Measurements from ENCODE around the gene NRSN2.
"Not testable (repeated sequence)": the region's sequence is repeated elsewhere in the genome, so short reads cannot be mapped to it uniquely, and the experiment has no call there.

NRSN2 gene

DNA sequence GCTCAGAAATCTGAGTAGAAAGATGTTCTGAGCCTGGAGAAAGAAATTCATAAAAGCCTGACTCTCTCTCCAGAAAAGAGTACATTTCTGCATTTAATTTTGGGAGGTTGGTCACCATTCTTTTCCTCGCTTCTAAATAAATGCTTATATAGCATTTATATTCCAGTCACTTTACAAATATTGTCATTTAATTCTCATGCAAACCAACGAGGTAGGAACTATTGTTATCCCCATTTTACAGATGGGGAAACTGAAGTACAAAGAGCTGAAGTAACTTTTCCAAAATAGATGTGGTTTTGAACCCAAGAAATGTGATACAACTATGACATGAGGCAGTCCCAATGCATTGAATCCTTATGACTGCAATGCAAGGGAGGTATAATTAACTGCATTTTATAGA lies 29.2 kb downstream of the NRSN2 start:
- DNase-seq: no peak
- no peak overlapping the region for H3K27ac ChIP-seq
- in situ Hi-C loops (cut with HindIII; ENCODE audit: low pct_ligation_motif_present, low sequenced_read_pairs): no loop called here

GRCh38 chr20:376750-377149 lies 29.8 kb downstream of the NRSN2 start:
- TF ChIP-seq, protein P1, sequence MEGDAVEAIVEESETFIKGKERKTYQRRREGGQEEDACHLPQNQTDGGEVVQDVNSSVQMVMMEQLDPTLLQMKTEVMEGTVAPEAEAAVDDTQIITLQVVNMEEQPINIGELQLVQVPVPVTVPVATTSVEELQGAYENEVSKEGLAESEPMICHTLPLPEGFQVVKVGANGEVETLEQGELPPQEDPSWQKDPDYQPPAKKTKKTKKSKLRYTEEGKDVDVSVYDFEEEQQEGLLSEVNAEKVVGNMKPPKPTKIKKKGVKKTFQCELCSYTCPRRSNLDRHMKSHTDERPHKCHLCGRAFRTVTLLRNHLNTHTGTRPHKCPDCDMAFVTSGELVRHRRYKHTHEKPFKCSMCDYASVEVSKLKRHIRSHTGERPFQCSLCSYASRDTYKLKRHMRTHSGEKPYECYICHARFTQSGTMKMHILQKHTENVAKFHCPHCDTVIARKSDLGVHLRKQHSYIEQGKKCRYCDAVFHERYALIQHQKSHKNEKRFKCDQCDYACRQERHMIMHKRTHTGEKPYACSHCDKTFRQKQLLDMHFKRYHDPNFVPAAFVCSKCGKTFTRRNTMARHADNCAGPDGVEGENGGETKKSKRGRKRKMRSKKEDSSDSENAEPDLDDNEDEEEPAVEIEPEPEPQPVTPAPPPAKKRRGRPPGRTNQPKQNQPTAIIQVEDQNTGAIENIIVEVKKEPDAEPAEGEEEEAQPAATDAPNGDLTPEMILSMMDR (IDR thresholded peaks at IDR 0.05; ENCODE audit: low read depth, low read length, missing control alignments): no peak
- DNase-seq: no peak
- H3K4me3 ChIP-seq (ENCODE audit: low read depth, low read length): no peak overlapping the region
- no peaks in the 10 kb centered on the region for H3K27me3 ChIP-seq (replicated peaks)
- H3K27ac ChIP-seq: no peak overlapping the region
- in situ Hi-C loops (cut with HindIII; ENCODE audit: low pct_ligation_motif_present, low sequenced_read_pairs): no loop called here
- H3K36me3 ChIP-seq (replicated peaks): no peaks in the 10 kb centered on the region

More for the DNA sequence above, 29.2 kb downstream of the NRSN2 start:
- H3K27me3 ChIP-seq (replicated peaks): no peaks in the 10 kb centered on the region
- TF ChIP-seq, protein P1 (IDR thresholded peaks at IDR 0.05; ENCODE audit: low read depth, low read length, missing control alignments): no peak
- no peaks in the 10 kb centered on the region for H3K36me3 ChIP-seq (replicated peaks)
- no peak overlapping the region for H3K4me3 ChIP-seq (ENCODE audit: low read depth, low read length)

DNA sequence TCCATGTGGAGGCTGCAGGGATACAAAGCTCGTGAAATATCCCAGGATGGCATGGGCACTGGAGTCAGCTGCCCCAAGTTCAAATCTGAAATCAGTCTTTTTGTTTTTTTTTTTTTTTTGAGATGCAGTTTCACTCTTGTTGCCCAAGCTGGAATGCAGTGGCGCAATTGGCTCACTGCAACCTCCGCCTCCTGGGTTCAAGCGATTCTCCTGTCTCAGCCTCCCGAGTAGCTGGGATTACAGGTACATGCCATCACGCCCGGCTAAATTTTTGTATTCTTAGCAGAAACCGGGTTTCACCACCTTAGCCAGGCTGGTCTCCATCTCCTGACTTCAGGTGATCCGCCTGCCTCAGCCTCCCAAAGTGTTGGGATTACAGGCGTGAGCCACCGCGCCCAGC lies 30.7 kb downstream of the NRSN2 start:
- DNase-seq; H3K4me3 ChIP-seq (ENCODE audit: low read depth, low read length); H3K36me3 ChIP-seq (replicated peaks); H3K27ac ChIP-seq; in situ Hi-C loops (cut with HindIII; ENCODE audit: low pct_ligation_motif_present, low sequenced_read_pairs); H3K27me3 ChIP-seq (replicated peaks): not testable (repeated sequence)

DNA sequence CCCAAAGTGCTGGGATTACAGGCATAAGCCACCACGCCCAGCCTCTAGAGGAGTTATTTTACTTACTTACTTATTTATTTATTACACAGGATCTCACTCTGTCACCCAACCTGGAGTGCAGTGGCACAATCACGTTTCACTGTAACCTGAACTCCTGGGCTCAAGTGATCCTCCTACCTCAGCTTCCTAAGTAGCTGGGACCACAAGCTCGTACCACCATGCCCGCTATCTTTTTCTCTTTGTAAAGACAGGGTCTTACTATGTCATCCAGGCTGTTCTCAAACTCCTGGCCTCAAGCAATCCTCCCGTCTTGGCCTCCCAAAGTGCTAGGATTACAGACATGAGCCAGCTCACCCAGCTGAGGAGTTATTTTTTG lies 32.0 kb downstream of the NRSN2 start:
- H3K27me3 ChIP-seq (replicated peaks): no peaks in the 10 kb centered on the region
- no peak overlapping the region for H3K27ac ChIP-seq
- in situ Hi-C loops (cut with HindIII; ENCODE audit: low pct_ligation_motif_present, low sequenced_read_pairs): no loop called here
- H3K36me3 ChIP-seq (replicated peaks): no peaks in the 10 kb centered on the region
- TF ChIP-seq, protein P1 (IDR thresholded peaks at IDR 0.05; ENCODE audit: low read depth, low read length, missing control alignments): no peak
- no peak for DNase-seq
- no peak overlapping the region for H3K4me3 ChIP-seq (ENCODE audit: low read depth, low read length)

DNA sequence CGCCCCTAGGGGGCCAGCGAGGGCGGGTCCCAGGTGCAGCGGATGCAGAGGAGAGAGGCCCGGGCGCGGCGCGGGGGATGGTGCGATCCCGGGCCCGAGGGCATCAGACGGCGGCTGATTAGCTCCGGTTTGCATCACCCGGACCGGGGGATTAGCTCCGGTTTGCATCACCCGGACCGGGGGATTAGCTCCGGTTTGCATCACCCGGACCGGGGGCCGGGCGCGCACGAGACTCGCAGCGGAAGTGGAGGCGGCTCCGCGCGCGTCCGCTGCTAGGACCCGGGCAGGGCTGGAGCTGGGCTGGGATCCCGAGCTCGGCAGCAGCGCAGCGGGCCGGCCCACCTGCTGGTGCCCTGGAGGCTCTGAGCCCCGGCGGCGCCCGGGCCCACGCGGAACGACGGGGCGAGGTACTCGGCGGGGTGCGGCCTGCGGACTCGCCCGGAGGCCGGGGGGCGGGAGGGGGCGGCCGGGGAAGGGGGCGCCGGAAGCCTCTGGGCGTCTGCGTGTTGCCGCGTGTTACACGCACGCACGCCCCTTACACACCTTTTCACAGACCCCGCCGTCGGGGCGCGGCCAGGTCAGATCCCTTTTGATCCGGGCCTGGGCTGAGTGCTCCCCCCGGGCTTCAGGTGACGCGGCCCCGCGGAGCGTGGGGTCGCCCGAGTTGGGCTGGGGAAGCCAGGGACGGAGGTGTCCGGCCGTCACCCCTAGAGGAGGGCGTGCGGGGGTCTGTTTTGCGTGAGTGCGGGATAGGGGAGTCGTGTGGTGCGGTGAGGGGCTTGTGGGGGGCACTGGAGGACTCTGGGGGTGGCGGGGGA lies 34.1 kb downstream of the NRSN2 start:
- peak overlapping the region; percentile 69 for H3K4me3 ChIP-seq (ENCODE audit: low read depth, low read length)
- H3K27ac ChIP-seq: peak overlapping the region; percentile 62
- peak; percentile 35 for DNase-seq
- TF ChIP-seq, protein P1 (IDR thresholded peaks at IDR 0.05; ENCODE audit: low read depth, low read length, missing control alignments): no peak
- no peaks in the 10 kb centered on the region for H3K27me3 ChIP-seq (replicated peaks)
- H3K36me3 ChIP-seq (replicated peaks): no peaks in the 10 kb centered on the region
- in situ Hi-C loops (cut with HindIII; ENCODE audit: low pct_ligation_motif_present, low sequenced_read_pairs): no loop called here

GRCh38 chr20:381581-382290 lies 34.8 kb downstream of the NRSN2 start:
- TF ChIP-seq, protein P1 (IDR thresholded peaks at IDR 0.05; ENCODE audit: low read depth, low read length, missing control alignments): no peak
- Histone ChIP-seq H3K36me3 (replicated peaks) (no peaks in the 10 kb centered on the region), H3K27me3 (replicated peaks) (no peaks in the 10 kb centered on the region), H3K4me3 (ENCODE audit: low read depth, low read length) (peak overlapping the region; percentile 69), H3K27ac (no peak overlapping the region)
- peak; percentile 50 for DNase-seq
- in situ Hi-C loops (cut with HindIII; ENCODE audit: low pct_ligation_motif_present, low sequenced_read_pairs): no loop called here

Data from brain microvascular endothelial cell (primary cell).